Ovary (tissue), 9 donors: ENCODE results near the gene ABI3BP. TPM values are rescaled to one million over a fixed set of nuclear protein-coding genes. Genes with fewer than 3 reads are reported as not detected.

ENCODE experiments used
- DNase-seq, 5 donors: peaks; one replicate each; pipeline ENCODE4 v3.0.0-alpha.2; 2019 to 2020
- H3K27ac ChIP-seq, 2 donors: fragments of 200-600 bp; one replicate each; pipeline versions ENCODE4 v1.5.1 to v1.8.0; 2019 to 2022
- H3K27me3 ChIP-seq: fragments of 200-600 bp; one replicate; pipeline ENCODE4 v1.8.0; 2022
- H3K36me3 ChIP-seq: fragments of 200-600 bp; sonication (generic); one replicate; pipeline ENCODE4 v1.5.1; 2019
- H3K4me1 ChIP-seq: one replicate; pipeline ENCODE4 v1.8.1; 2013; ENCODE audit warnings: mild to moderate bottlenecking, moderate library complexity; ENCODE audit not compliant: insufficient read depth
- H3K4me3 ChIP-seq: fragments of 200-600 bp; sonication (generic); one replicate; pipeline ENCODE4 v1.5.1; 2017
- H3K9me3 ChIP-seq, 2 donors: fragments of 200-600 bp in 1 of 2; sonication (generic) in 1 of 2; one replicate each; pipeline versions ENCODE4 v1.5.1 to v1.8.1; 2013 to 2019; ENCODE audit warnings: mild to moderate bottlenecking in 1 of 2, moderate library complexity in 1 of 2
- CTCF ChIP-seq, 3 donors: fragments of 450-650 bp in 2 of 3; fragments of 200-600 bp in 1 of 3; IDR thresholded peaks; one replicate each; pipeline versions ENCODE4 v1.5.1 to v1.8.0; 2016 to 2022; ENCODE audit warnings: antibody characterized with exemption in 3 of 3, mild to moderate bottlenecking in 1 of 3
- EP300 ChIP-seq: sonication (generic); formaldehyde crosslinking; IDR thresholded peaks from one replicate; pipeline ENCODE4 v1.6.1; 2017; ENCODE audit warnings: antibody characterized with exemption
- POLR2A ChIP-seq: fragments of 450-650 bp; IDR thresholded peaks from one replicate; pipeline ENCODE4 v1.6.1; 2017; ENCODE audit warnings: antibody characterized with exemption, mild to moderate bottlenecking, moderate library complexity
- WGBS, 3 donors: extraction: QIAGEN DNeasy Blood & Tissue Kit in 1 of 3; methylation state at CpG; one replicate each; pipeline versions ENCODE4 v1.1.5 to v1.1.7; 2013 to 2017; 5-methylcytosine and 5-hydroxymethylcytosine counted together
- intact Hi-C, 4 donors: fragments of 100-400 bp; cut with DNase I; formaldehyde crosslinking; loops; one replicate each; pipeline versions ENCODE4 v1.11.0 to v1.15.1; 2022 to 2023
- polyA plus RNA-seq, 2 donors: library from polyadenylated mRNA; stranded (reverse); fragments of 200-250 nt in 1 of 2; fragments of 350-450 nt in 1 of 2; fragmentation: Illumina TruSeq in 1 of 2; extraction: RNeasy Lipid Tissue Mini Kit (QIAGEN cat#74804) in 1 of 2; gene quantifications; one replicate each; pipeline ENCODE4 v1.2.3, GENCODE V29; 2013 to 2014
- total RNA-seq, 7 donors: library from RNA; depleted of rRNA in 2 of 7; stranded (reverse); fragments of >200 nt in 2 of 7; fragmentation: NEBNext Ultra II Directional in 3 of 7; extraction: Animal tissue kit (Norgen Biotek cat#: 25700) in 3 of 7; gene quantifications; one replicate each; pipeline versions ENCODE4 v1.1.0 to v1.2.4, GENCODE V29; 2016 to 2023
- donor health status: DM: no; HTN: no; CAD: no; lungs with moderate emphysema.
- donor health status: DM: no; HTN: no; CAD: no.
- donor health status: Bipolar disorder and iron deficiency.
- donor health status: DM: yes; HTN: yes; CAD: no.
- donor health status: DM: no; HTN: no; CAD: no.
- donor health status: DM: yes; HTN: yes; CAD: no.

The ABI3BP gene
- total and polyA plus RNA-seq, 9 donors = 31.1 to 229 (median 84.1) TPM

- H3K27ac ChIP-seq = no peak overlapping the region
- TF ChIP-seq POLR2A (no peak), EP300 (no peak), CTCF (IDR thresholded peaks at IDR 0.05) (no peak)
- no peak for DNase-seq
- H3K4me1 ChIP-seq = no peaks in the 10 kb centered on the region
- H3K9me3 ChIP-seq = no peaks in the 10 kb centered on the region
- no peak overlapping the region for H3K4me3 ChIP-seq
- H3K36me3 ChIP-seq = no peaks in the 10 kb centered on the region
- intact Hi-C loops = no loop called here
- H3K27me3 ChIP-seq = no peaks in the 10 kb centered on the region
- WGBS, 3 donors = 64 to 82% (median 77%) methylated on average over 1 of the region's 1 CpG
Measured at GRCh38 chr3:100880845-100881244, 112.4 kb downstream of the ABI3BP start.

- intact Hi-C loops = no loop called here
- Histone ChIP-seq H3K9me3 (no peaks in the 10 kb centered on the region), H3K27me3 (no peaks in the 10 kb centered on the region), H3K4me3 (no peak overlapping the region), H3K4me1 (peaks cover 1% of the 10 kb centered on the region), H3K36me3 (no peaks in the 10 kb centered on the region), H3K27ac (no peak overlapping the region)
- no peak for TF ChIP-seq EP300
- TF ChIP-seq POLR2A = no peak
- TF ChIP-seq CTCF (IDR thresholded peaks at IDR 0.05) = no peak
- WGBS, 3 donors = 70 to 78% (median 73%) methylated on average over 7 of the region's 7 CpGs
- DNase-seq = no peak
Measured at GRCh38 chr3:100880072-100880471, 113.1 kb downstream of the ABI3BP start.

GRCh38 chr3:100879195-100879810, 113.9 kb downstream of the ABI3BP start:
- TF ChIP-seq CTCF (IDR thresholded peaks at IDR 0.05) (no peak), EP300 (no peak), POLR2A (no peak)
- no peak overlapping the region for H3K27ac ChIP-seq
- no peaks in the 10 kb centered on the region for H3K36me3 ChIP-seq
- intact Hi-C loops = no loop called here
- H3K4me3 ChIP-seq = no peak overlapping the region
- H3K9me3 ChIP-seq = no peaks in the 10 kb centered on the region
- WGBS, 3 donors = 69 to 74% (median 70%) methylated on average over 4 of the region's 4 CpGs
- no peak for DNase-seq
- H3K27me3 ChIP-seq = no peaks in the 10 kb centered on the region
- H3K4me1 ChIP-seq = peaks cover 1% of the 10 kb centered on the region

- no peaks in the 10 kb centered on the region for H3K36me3 ChIP-seq
- TF ChIP-seq POLR2A (no peak), EP300 (no peak), CTCF (IDR thresholded peaks at IDR 0.05) (no peak)
Measured at GRCh38 chr3:100877286-100877685, 115.9 kb downstream of the ABI3BP start.

More at GRCh38 chr3:100877286-100877685, 115.9 kb downstream of the ABI3BP start:
- intact Hi-C loops = no loop called here
- DNase-seq = no peak
- H3K4me1 ChIP-seq = peaks cover 1% of the 10 kb centered on the region
- H3K9me3 ChIP-seq = no peaks in the 10 kb centered on the region
- 84 to 92% (median 92%) methylated on average over 2 of the region's 2 CpGs for WGBS, 3 donors
- no peaks in the 10 kb centered on the region for H3K27me3 ChIP-seq
- H3K4me3 ChIP-seq = no peak overlapping the region
- no peak overlapping the region for H3K27ac ChIP-seq
